ENCODE results near the gene GAA.

GRCh38 chr17:80113033-80113484, 11.7 kb downstream of the GAA start:
- TF ChIP-seq CTCF (IDR thresholded peaks at IDR 0.05), result no peak
- TF ChIP-seq POLR2AphosphoS5 (IDR thresholded peaks at IDR 0.05), result no peak
- no peak for TF ChIP-seq POLR2A (IDR thresholded peaks at IDR 0.05)
